Fibroblast of the conjunctiva (primary cell): ENCODE data around the gene RSPH1.

Experiments used
- DNase-seq: peaks from one replicate; pipeline ENCODE4 v3.0.0-alpha.2; 2010; ENCODE audit warnings: low read depth

The RSPH1 gene

DNA sequence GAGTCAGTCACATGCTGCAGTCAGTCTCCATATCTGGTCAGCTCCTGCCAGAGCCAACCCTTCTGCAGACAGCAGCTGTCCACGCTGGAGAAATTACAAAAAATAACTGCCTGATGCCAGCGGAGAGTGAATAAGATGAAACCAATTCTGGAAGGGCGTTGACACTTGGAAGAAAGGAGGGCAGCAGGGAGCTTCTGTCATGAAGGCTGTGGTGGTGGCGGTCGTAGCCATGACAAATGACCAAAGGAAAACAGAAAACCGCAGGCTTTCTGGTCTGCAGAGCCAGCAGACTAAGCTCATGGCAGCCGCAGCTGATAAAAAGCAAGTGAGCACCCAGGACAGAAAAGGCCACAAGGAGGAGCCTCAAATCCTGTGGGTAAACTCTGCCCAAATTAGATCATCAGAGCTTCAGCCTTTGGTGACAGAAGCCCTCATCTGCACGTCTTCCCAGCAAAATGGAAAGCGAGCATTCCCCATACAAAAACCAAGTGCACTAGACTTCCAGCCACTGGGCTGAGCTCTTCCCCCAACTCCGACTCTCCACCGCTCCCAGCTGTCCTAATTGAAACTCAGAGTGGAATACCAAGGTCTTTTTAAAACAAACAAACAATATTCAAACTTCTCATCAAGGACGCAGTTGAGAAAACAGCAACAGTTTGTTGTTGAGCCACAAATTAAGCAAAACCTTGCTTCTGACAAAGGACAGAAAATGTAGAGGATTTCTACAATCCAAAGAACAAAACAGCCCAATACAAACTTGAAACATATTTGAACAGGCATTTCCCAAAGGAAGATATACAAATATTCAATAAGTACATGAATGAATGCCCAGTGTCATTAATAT is 28.7 kb downstream of the RSPH1 start:
- no peak for DNase-seq

DNA sequence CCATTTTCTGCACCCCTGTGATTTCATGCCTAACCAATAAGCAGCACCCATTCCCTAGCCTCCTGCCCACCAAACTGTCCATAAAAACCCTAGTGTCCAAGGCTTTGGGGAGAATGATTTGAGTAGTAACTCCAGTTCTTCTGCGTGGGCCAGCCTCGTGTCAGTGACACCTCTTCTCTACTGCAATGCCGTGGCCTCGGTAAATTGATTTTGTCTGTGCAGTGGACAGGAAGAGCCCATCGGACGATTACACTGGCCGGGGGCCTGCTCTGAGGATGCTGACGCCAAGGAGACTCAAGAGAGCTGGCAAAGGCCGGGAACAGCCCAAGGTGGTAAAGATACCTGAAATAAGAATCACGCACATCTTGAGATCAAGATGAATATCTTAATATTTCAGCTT is 29.3 kb downstream of the RSPH1 start:
- no peak for DNase-seq

DNA sequence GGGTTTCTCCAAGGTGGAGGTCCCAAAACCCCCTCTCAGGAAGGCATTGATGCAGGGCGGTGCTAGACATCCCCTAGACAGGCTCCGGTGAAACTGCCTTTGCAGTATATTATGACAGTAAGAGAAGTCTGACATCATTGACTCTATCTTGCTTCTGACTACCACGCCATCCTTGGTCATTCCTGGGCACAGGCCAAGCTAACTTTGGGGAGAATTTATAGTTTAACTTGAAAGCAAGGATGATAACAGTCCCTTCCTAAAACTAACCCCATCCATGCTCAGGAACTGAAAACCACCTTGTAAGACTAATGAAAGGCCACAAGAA is 30.3 kb downstream of the RSPH1 start:
- DNase-seq = no peak

DNA sequence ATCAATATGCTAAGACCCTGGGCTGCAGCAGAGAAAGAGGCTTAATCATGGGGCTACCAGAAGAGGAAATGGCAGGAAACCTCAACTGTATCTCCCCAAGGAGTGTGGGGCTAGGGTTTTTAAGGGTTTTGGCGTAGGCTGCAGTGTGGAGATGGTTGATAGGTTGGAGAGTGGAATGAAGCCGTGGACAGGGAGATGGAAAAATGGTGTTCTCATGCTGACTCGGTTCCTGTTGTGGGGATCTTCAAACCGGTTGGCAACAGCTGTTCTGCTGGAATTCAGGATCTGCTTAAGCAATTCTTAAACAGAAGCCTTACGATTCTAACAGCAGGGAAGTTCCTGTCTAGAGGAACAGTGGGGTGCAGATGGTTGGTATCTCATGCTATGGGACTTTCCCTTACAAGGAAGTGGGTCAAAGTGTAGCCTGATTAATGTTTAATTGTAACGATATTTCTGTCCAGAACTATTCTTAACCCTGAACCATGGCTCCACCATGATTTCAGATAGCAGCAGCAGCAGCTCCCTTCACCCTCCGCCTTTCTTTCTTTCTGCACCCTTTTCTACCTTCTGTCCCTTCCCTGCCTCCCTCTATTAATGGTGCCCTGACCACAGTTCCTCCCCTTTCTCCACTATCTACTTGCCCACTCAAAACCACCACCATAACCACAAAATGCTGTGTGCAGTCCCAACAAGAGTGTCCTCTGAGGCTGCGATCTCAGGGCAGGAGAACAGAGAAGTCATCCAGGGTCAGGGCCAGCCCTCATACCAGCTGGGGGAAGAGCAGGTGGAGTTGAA is 30.8 kb downstream of the RSPH1 start:
- no peak for DNase-seq

DNA sequence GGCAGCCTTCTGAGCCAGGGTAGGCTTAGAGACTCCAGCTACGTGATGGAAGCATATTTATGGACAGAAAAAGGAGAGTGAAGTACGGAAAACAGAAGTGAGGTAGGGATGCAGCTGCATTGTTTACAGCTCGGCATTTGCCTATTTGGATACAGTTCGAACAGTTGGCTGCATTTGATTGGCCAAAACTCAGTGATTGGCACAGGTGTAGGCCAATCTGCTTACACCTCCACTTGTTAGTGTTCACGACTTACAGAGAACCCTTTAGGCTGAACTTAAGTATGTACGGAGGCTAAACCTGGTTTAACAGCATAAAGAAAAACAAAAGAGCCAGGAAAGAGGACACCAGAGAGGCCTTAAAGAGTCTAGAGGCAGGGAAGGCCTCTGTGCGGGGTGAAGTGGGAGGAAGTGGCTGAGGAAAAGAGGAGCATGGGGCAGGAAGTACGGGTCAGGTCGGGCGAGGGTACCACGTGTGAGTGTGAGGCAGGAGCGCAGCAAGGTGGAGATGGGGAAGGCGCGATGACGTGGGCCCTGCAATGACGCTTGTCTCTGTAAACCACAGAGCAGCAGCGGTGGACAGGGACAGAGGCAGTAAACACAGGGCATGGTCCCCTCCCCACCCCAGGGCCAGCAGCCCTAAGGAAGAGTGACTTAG is 32.0 kb downstream of the RSPH1 start:
- no peak for DNase-seq

DNA sequence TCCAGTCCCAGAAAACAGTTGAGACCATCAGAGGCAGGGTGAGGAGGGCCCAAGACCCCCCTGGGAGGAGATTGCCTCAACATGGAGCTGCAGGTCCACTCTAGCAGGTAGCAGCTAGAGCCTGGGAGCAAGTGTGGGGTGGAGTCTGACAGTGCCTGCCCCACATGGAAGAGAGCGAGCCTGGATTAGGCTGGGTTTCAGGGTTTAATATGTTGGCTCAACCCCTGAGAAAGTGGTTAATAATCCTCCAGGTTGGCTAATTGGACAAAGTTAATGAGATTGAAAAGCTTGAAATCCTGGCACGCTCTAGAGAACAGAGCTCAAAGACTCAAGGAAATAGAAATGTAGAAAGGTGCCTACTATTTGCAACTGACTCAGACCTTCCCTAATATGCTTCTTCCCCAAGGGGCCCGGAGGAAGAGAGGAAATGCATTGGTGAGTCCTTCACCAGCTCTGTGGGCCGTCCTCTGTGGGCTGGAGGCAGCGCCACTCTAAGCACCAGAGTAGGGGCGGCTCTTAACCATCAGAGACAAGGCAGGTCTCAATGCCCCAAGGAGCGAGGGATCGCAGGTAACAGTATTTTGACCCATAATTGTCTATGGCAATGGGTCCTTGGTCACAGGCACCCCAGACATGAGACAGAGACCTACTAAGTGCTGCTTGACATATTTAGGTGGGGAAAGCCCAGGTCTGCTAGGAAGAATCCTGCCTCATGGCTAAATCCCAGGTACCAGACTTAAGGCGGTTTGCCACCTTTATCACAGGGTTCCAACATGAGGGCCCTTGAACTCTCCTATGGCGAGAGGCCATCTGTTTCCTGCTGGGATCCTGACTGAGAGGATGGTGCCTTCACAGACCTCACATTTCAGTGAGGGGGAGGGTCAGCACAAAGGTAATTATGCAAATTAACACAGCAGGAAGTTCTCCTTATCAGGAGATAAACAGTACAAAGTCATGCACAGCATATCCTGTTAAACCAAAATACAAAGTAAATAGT is 33.8 kb downstream of the RSPH1 start:
- no peak for DNase-seq

DNA sequence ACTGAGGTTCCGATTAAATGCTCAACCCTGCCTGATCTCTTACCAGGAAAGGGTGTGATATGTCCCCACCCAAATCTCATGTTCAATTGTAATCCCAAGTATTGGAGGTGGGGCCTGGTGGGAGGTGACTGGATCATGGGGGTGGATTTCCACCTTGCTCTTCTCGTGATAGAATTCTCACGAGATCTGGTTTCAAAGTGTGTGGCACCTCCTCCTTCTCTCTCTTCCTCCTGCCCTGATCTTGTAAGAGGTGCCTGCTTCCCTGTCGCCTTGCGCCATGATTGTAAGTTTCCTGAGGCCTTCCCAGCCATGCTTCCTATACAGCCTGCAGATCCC is 34.9 kb downstream of the RSPH1 start:
- DNase-seq = no peak

DNA sequence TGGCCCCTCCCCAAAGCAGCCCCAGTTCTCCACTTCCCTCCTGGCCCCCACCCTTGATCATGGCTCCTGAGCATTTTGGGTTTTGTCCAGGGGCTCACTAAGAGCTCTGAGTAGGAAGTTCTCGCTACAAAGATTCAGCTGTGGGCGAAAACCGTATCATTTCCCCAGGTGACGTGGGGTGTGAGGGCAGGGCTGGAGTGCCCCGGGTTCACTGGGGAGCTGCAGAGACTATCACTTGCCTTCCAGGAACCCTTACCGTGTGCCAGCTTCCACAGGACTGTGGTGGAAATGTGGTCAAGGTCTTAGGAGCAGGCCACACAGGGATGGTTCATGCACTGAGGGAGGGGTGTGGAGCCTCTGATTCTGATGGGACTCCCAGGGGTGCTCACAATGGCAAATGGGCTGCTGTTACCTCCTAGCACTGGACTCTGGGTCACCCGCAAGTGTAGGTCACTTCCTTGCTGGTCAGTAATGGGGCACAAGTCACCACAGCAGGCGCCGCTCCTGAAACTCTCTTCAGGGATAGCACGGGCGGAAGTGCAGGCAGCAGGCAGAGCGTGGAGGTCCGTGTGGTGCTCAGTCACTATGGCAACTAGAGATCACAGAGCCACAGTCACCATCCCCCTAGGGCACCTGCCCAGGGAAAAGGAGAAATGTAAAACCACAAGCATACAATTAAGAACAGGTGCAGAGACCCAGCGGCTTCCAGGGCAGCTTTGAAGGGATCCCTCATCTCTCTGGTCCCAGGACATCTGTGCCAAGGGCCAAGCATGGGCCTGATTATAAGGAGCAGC is 35.4 kb downstream of the RSPH1 start:
- no peak for DNase-seq

DNA sequence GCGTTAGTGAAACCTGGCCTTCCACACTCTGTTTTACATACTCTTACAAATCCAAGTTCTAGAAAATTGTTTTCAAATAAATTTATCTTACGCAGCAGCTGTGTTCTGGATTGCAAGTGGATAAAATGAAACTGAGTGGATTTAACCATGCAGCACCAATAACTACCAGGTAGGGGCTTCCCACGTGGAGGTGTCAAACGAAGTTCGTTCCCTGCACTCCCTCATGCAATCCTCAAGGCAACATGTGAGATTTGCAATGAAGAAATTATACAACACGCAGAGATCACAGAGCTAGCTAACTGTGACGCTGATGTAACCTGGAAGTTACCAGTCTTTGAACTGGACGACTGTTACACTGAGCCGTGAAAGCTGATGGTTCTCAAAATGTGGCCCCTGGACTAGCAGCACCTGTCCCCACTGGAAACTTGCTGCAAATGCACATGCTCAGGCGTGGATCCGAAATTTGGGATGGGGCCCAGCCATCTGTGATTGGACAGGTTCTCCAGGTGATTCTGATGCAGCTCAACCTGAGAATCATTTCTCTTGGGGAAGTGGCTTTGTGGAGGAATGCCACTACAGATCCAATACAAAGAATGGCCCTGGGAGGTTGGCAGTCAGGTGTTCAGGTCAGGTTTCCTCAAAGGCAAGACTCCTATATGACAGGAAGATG is 36.3 kb downstream of the RSPH1 start:
- no peak for DNase-seq

DNA sequence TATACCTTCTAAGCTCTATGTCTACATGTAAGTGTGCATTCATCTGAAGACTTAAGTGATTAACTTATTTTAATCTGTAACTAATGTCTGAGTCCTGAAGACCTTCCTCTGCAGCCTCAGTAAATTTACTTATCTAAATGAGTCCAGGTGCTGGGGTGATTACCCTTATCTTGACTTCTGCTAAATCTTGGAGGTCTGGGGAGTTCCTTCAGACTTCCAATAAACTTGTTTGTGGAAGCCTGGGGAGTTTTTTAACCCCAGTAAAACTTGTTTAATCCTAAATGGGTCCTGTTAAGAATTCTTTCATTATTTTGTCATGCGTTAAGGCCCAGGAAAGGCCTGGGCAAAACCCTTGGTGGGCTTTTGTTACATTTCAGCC is 37.0 kb downstream of the RSPH1 start:
- no peak for DNase-seq

DNA sequence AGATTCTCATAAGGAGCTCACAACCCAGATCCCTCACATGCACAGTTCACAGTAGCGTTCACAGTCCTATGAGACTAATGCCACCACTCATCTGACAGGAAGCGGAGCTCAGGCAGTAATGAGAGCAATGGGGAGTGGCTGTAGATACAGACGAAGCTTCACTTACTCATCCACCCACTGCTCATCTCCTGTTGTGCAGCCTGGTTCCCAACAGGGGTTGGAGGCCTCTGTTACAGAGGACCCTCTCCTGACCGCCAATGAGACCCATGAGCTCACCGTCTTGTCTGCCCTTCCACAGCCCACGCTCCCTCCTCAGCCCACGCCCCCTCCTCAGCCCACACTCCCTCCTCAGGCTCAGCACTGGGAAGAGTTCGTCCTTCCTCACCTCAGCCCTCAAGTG is 39.6 kb downstream of the RSPH1 start:
- no peak for DNase-seq

DNA sequence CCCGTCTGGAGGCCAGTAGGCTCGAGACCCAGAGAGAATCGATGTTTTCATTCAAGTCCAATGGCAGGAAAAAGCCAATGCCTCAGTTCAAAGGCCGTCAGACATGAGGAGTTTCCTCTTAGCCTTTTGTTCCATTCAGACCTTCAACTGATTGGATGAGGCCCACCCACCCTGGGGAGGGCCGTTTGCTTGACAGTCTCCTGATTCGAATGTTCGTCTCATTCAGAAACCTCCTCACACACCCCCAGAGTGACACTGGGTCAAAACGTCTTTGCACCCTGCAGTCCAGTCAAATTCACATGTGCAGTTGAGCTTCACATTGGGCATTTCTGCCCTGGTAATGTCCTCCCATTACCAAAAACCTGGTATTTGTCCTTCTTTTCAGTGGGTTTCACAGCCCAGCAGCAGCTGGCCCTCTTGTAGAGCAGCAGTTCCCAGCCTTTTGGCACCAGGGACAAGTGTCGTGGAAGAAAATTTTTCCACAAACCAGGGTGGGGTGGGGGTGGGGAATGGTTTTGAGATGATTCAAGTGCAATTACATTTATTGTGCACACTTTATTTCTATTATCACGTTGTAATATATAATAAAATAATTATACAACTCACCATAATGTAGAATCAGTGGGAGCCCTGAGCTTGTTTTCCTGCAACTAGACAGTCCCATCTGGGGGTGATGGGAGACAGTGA is 40.1 kb downstream of the RSPH1 start:
- no peak for DNase-seq

DNA sequence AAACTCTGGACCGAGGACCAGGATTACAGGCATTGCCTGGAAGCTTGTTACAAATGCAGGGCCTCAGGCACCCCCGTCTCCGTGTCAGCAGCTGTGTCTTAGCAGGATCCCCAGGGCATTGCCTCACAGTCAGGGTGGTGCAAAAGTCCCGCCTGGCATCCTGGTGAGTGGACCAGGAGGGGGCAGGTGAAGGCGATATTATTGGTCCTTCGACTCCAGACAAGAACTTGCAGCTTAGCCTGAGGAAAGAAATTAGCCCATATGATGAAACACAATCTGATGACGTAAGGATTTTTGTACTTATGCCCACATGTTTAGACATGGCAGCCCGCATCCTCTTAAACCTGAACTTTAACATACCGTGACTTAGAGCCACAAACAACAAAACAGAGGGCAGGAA is 40.8 kb downstream of the RSPH1 start:
- DNase-seq = no peak

DNA sequence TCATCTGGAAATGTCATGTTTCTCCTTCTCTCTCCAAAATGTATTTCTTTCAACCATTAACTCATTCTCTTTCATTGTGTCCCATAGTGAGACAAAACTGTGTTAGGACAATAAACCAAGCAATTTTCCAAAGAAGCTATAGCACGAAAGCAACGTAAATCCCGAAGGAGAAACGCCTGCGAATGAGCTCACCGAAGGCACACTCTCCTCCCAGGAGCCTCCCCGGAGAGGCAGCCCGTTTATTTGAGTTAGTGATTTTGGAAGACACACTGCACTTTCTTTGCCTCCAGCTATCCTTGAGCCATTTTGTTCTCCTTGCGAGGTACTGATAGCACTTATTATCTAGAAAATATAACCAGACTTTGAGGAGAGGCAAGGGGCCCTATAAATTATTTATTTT is 41.2 kb downstream of the RSPH1 start:
- DNase-seq = no peak

DNA sequence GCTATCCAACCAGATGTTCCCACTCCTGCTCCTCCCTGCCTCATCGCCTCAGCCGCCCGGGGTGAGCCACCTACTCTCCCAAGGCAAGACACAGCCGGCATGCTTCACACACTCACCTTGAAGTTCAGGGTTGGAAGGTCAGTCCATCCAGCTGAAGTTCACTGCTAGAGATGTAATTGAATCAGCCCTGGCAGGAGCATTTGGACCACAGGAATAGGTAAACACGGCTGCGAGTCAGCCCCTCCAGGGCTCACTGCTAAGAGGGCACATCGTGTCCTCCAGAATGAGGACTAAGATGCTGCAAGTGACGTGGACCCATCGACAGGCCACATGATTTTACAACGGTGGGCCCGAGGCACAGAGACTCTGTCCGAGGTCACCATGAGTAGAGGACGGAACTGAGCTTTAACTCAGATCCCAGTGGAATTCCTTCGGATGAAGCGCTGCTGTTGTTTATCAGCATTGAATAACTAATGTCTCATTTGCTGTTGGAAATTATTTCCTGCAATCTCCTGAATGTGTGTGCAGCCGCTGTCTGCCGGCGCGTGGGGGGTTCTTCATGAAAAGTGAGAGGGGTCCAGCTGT is 41.9 kb downstream of the RSPH1 start:
- DNase-seq = no peak

DNA sequence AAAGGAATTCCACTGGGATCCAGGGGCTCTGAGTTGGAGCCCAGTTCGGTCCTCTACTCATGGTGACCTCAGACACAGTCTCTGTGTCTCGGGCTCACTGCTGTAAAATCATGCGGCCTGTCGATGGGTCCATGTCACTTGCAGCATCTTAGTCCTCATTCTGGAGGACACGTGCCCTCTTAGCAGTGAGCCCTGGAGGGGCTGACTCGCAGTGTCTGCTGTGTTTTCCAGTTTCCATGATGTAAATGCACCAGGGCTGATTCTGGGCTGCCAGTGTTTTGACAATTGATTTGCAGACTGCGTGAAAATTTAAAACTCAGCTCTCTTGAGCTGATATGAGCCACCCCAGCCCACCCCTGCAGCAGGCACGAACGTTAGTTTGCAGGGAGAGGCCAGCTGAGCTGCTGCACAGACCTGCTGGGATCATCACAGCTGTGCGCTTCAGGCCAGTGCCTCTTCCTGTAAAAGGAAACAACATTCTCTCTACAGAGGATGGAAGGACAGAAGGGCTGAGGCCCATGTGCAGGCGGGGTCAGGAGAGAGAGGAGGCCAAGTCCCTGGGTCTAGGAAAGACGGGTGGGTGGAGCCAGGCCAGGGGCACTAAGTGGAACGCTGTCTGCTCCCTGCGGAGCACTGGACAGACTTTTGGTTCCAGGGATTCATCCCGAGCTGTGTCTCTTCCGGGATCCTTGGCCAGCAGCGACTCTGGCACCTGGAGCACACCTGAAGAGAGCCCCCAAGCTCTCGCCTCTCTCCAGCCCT is 42.6 kb downstream of the RSPH1 start:
- DNase-seq = no peak

DNA sequence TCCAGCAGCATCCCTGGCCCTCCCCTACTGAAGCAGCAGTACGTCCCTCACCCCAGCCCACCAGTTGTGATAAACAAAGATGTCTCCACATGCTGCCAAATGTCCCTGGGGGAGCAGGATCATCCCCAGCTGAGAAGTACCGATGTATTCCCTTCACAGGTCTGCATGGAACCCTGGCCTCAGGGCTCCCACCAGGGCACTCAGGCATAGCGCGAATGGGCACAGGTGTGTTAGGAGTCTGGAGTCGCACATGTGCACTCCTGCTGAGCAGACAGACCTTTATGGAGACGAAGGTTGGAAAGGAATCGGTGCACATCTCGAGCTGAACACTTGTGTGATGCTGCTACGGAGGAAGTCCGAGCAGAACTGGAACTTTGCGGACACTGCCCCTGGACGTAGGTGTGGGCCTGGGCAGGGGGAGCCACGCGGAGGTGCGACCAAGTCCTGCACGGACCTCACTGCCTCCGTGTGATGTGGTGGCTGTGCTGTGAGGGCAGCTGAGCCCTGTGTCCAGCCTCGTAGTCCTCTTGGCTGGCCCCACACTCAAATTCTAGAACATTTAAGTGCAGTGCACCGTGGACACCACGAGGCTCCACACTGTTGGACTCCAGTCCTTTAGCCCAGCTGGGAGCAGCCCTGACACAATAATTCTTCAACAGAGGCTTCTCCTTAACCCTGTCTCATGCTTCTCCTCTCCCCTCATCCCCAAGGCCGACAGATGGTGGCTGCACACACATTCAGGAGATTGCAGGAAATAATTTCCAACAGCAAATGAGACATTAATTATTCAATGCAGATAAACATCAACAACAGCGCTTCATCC is 43.4 kb downstream of the RSPH1 start:
- no peak for DNase-seq

DNA sequence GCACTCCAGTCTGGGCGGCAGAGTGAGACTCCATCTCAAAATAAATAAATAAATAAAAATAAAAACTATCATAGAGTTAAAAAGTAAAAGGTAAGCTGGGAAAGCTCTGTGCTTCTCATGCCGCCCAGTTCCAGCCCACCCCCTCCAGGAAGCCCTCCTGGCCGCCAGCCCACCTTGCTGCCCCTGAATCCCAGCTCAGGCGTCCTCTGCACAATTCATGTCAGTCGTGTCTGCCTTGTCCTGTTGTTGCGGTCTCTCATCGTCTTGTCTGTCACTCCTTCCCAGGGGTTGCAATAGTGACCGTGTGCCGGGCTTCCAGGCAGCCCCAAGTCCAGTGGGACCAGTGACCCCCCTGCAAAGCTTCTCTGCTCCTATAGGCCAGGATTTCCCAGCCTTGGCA is 44.1 kb downstream of the RSPH1 start:
- DNase-seq = no peak
